Heart right ventricle (tissue), 16 donors: ENCODE data around the gene TBC1D23. TPM values are rescaled to one million over a fixed set of nuclear protein-coding genes. Genes with fewer than 3 reads are reported as not detected.
"Not testable (repeated sequence)": the region's sequence is repeated elsewhere in the genome, so short reads cannot be mapped to it uniquely, and the experiment has no call there.

Source experiments
- ATAC-seq, 8 donors: fragments of 200-7000 bp; cut with Tn5 transposase; one replicate each; pipeline ENCODE4 v1.9.1; 2020; ENCODE audit warnings: mild to moderate bottlenecking in 8 of 8, moderate library complexity in 8 of 8, moderate number of reproducible peaks in 1 of 8
- DNase-seq, 2 donors: peaks; one replicate each; pipeline ENCODE4 v3.0.0-alpha.2; 2020
- H3K27ac ChIP-seq, 10 donors: fragments of 200-600 bp; sonication (generic) in 2 of 10; one replicate each; pipeline versions ENCODE4 v1.5.0 to v1.8.0; 2020 to 2022; ENCODE audit warnings: mild to moderate bottlenecking in 3 of 10
- H3K27me3 ChIP-seq, 7 donors: fragments of 200-600 bp; one replicate each; pipeline ENCODE4 v1.8.0; 2021 to 2022; ENCODE audit warnings: mild to moderate bottlenecking in 2 of 7
- H3K36me3 ChIP-seq, 9 donors: fragments of 200-600 bp; sonication (generic) in 1 of 9; one replicate each; pipeline versions ENCODE4 v1.5.0 to v1.8.0; 2020 to 2022; ENCODE audit warnings: mild to moderate bottlenecking in 2 of 9
- H3K4me1 ChIP-seq, 9 donors: fragments of 200-600 bp; sonication (generic) in 1 of 9; one replicate each; pipeline versions ENCODE4 v1.5.0 to v1.8.0; 2020 to 2022; ENCODE audit warnings: mild to moderate bottlenecking in 4 of 9
- H3K4me3 ChIP-seq, 10 donors: fragments of 200-600 bp; sonication (generic) in 2 of 10; one replicate each; pipeline versions ENCODE4 v1.5.0 to v1.8.0; 2020 to 2022; ENCODE audit warnings: mild to moderate bottlenecking in 7 of 10, moderate library complexity in 2 of 10
- H3K9me3 ChIP-seq, 11 donors: fragments of 200-600 bp in 10 of 11; sonication (generic) in 2 of 11; one replicate each; pipeline versions ENCODE4 v1.5.0 to v1.8.0; 2013 to 2022; ENCODE audit warnings: mild to moderate bottlenecking in 2 of 11, control low read depth in 1 of 11, moderate library complexity in 1 of 11
- WGBS, 2 donors: extraction: QIAGEN DNeasy Blood & Tissue Kit; methylation state at CpG; one replicate each; pipeline ENCODE4 v1.1.7; 2013; ENCODE audit warnings: inconsistent platforms in 1 of 2; 5-methylcytosine and 5-hydroxymethylcytosine counted together
- intact Hi-C, 10 donors: fragments of 100-400 bp; cut with DNase I; formaldehyde crosslinking; loops; one replicate each; pipeline versions ENCODE4 v1.11.1 to v1.14.2; 2022
- polyA plus RNA-seq, 2 donors: library from polyadenylated mRNA; stranded (reverse); fragments of 200-250 nt; gene quantifications; one replicate each; pipeline ENCODE4 v1.2.3, GENCODE V29; 2013
- total RNA-seq, 10 donors: library from RNA; stranded (reverse); fragmentation: NEBNext Ultra II Directional in 3 of 10; extraction: Animal tissue kit (Norgen Biotek cat#: 25700) in 3 of 10; gene quantifications; one replicate each; pipeline versions ENCODE4 v1.2.1 to v1.2.4, GENCODE V29; 2021 to 2023
- TF ChIP-seq, protein P1 (sequence below), 9 donors: fragments of 200-600 bp; sonication (generic) in 2 of 9; IDR thresholded peaks; one replicate each; pipeline versions ENCODE4 v1.5.0 to v1.8.0; 2021 to 2022; ENCODE audit warnings: antibody characterized with exemption in 9 of 9, mild to moderate bottlenecking in 5 of 9, moderate library complexity in 1 of 9
- donor health status: Arrhythmogenic right ventricular cardiomyopathy.
- donor health status: ischemic (EF 13 %, LVEDD 7.1; RV severe dilation, severe dysfunction).
- donor health status: healthy with polysubstance abuse.
- donor health status: DM: no; HTN: yes; CAD: no.
- donor health status: DM: no; HTN: no; CAD: no.
- donor health status: ischemic (EF 25% LVEDD 6.9; RV normal size, moderate dysfunction).
- donor health status: ischemic (EF 25% LVEDD 5.7; RV mildly dilated, moderate dysfunction).
- donor health status: healthy.
- donor health status: DM: yes; HTN: yes; CAD: no.
- donor health status: Ischemic cardiomyopathy.
- donor health status: ischemic (EF 35%, LVEDD 5.7; RV mildly dilated, moderate dysfunction).
- donor health status: nonischemic (EF 11% LVEDD 7.7; RV severe dilation, severe dysfunction).
- donor health status: DM: yes; HTN: yes; CAD: no.
- donor health status: PGD.
- donor health status: ischemic (EF 29% LVEDD 5.4; RV normal size, mild dysfunction).
- donor health status: nonischemic (EF 23%, LVEDD 6.1; RV moderate dilation, normal function).

Gene TBC1D23
- total and polyA plus RNA-seq, 12 donors, result 18.8 to 40.4 (median 28.7) TPM

GRCh38 chr3:100335434-100335833, 74.6 kb downstream of the TBC1D23 start:
- no peaks in the 10 kb centered on the region for H3K9me3 ChIP-seq
- 69 to 70% methylated on average over 14 of the region's 14 CpGs for WGBS, 2 donors
- peaks cover 0 to 21% (median 6%) of the 10 kb centered on the region in 9 donors for H3K4me1 ChIP-seq
- H3K4me3 ChIP-seq, result peak overlapping the region in 9 of 10 donors; percentile 53 to 85 (median 69)
- no peak for DNase-seq
- intact Hi-C loops, result loop anchor here in 3 of 10 donors (5.0 to 10.0 kb wide), 3 partner anchors 67 to 159 kb away; partner anchors contain the start of genes LNP1 (in 1 of the 3), TBC1D23 (in 1 of the 3), TMEM45A (in 1 of the 3) and TOMM70 (in 1 of the 3)
- TF ChIP-seq, protein P1, sequence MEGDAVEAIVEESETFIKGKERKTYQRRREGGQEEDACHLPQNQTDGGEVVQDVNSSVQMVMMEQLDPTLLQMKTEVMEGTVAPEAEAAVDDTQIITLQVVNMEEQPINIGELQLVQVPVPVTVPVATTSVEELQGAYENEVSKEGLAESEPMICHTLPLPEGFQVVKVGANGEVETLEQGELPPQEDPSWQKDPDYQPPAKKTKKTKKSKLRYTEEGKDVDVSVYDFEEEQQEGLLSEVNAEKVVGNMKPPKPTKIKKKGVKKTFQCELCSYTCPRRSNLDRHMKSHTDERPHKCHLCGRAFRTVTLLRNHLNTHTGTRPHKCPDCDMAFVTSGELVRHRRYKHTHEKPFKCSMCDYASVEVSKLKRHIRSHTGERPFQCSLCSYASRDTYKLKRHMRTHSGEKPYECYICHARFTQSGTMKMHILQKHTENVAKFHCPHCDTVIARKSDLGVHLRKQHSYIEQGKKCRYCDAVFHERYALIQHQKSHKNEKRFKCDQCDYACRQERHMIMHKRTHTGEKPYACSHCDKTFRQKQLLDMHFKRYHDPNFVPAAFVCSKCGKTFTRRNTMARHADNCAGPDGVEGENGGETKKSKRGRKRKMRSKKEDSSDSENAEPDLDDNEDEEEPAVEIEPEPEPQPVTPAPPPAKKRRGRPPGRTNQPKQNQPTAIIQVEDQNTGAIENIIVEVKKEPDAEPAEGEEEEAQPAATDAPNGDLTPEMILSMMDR (IDR thresholded peaks at IDR 0.05), result no peak
- peak overlapping the region in 9 of 10 donors; percentile 68 to 94 (median 86) for H3K27ac ChIP-seq
- ATAC-seq, result peak in 3 of 8 donors; percentile 7 to 28 (median 10)
- H3K36me3 ChIP-seq, result peaks cover 0 to 18% (median 4%) of the 10 kb centered on the region in 9 donors
- H3K27me3 ChIP-seq, result no peaks in the 10 kb centered on the region

GRCh38 chr3:100336229-100336628, 75.4 kb downstream of the TBC1D23 start:
- H3K4me1 ChIP-seq, result peaks cover 0 to 21% (median 6%) of the 10 kb centered on the region in 9 donors
- ATAC-seq, result not testable (repeated sequence)

DNA sequence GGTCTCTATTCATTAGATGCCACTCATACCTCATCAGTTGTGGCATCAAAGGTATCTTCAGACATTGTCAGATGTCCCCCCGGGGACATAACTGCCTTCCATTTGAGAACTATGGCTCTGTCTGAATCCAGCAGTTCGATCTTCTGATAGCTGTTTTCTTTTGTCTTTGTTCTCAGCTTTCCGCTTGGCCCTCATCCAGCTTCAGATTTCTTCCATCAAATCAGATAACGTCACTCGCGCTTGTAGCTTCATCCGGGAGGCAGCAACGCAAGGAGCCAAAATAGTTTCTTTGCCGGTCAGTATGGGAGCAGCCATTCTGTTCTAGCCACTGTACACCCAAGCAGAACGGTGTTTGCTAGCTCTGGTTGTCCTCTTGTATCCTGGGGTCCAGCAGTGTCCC, 78.1 kb downstream of the TBC1D23 start:
- no peak overlapping the region for H3K27ac ChIP-seq
- TF ChIP-seq, protein P1 (IDR thresholded peaks at IDR 0.05), result no peak
- peaks cover 0 to 11% (median 0%) of the 10 kb centered on the region in 11 donors for H3K9me3 ChIP-seq
- no peaks in the 10 kb centered on the region for H3K27me3 ChIP-seq
- ATAC-seq (no peak), DNase-seq (peak in 1 of 2 donors; percentile 12)
- peaks cover 0 to 20% (median 6%) of the 10 kb centered on the region in 9 donors for H3K4me1 ChIP-seq
- no peak overlapping the region for H3K4me3 ChIP-seq
- H3K36me3 ChIP-seq, result peaks cover 0 to 52% (median 27%) of the 10 kb centered on the region in 9 donors
- intact Hi-C loops, result loop anchor here in 3 of 10 donors (5.0 to 10.0 kb wide), 3 partner anchors 63 to 156 kb away; partner anchors contain the start of genes LNP1 (in 1 of the 3), TBC1D23 (in 1 of the 3), TMEM45A (in 1 of the 3) and TOMM70 (in 1 of the 3)
- WGBS, 2 donors, result 74 to 75% methylated on average over 10 of the region's 10 CpGs

More at GRCh38 chr3:100336229-100336628, 75.4 kb downstream of the TBC1D23 start:
- Histone ChIP-seq H3K36me3 (peaks cover 0 to 26% (median 12%) of the 10 kb centered on the region in 9 donors), H3K27ac (peak overlapping the region in 5 of 10 donors; percentile 68 to 91 (median 83))
- not testable (repeated sequence) for H3K4me3 ChIP-seq, H3K27me3 ChIP-seq, H3K9me3 ChIP-seq, DNase-seq
- 85 to 90% methylated on average over 9 to 10 of the region's 10 CpGs for WGBS, 2 donors
- intact Hi-C loops, result loop anchor here in 3 of 10 donors (5.0 to 10.0 kb wide), 3 partner anchors 66 to 159 kb away; partner anchors contain the start of genes LNP1 (in 1 of the 3), TBC1D23 (in 1 of the 3), TMEM45A (in 1 of the 3) and TOMM70 (in 1 of the 3)

- peaks cover 0 to 61% (median 27%) of the 10 kb centered on the region in 9 donors for H3K36me3 ChIP-seq
These were observed 79.0 kb downstream of the TBC1D23 start for GRCh38 chr3:100339786-100340185.

More at GRCh38 chr3:100339786-100340185, 79.0 kb downstream of the TBC1D23 start:
- Histone ChIP-seq H3K27me3 (no peaks in the 10 kb centered on the region), H3K9me3 (peaks cover 0 to 11% (median 0%) of the 10 kb centered on the region in 11 donors), H3K27ac (no peak overlapping the region), H3K4me1 (peaks cover 0 to 22% (median 6%) of the 10 kb centered on the region in 9 donors), H3K4me3 (no peak overlapping the region)
- DNase-seq, result no peak
- no peak for ATAC-seq
- intact Hi-C loops, result loop anchor here in 3 of 10 donors (5.0 to 10.0 kb wide), 4 partner anchors 55 to 155 kb away; partner anchors contain the start of genes LNP1 (in 1 of the 3), TBC1D23 (in 1 of the 3), TMEM45A (in 1 of the 3) and TOMM70 (in 1 of the 3)
- WGBS, 2 donors, result 98% methylated on average over 5 of the region's 5 CpGs
- TF ChIP-seq, protein P1 (IDR thresholded peaks at IDR 0.05), result no peak
